Prostate gland (tissue), 2 donors: ENCODE results near the gene SMIM5.

Experiments
- POLR2A ChIP-seq: fragments of 450-650 bp; IDR thresholded peaks from one replicate; pipeline ENCODE4 v1.6.1; 2016; ENCODE audit warnings: antibody characterized with exemption, mild to moderate bottlenecking
- POLR2AphosphoS5 ChIP-seq: sonication (generic); formaldehyde crosslinking; IDR thresholded peaks from one replicate; pipeline ENCODE4 v1.6.1; 2017; ENCODE audit warnings: antibody characterized with exemption
- TF ChIP-seq, protein P1 (sequence below), 4 experiments: fragments of 200-600 bp in 2 of 4; fragments of 450-650 bp in 2 of 4; sonication (generic) in 2 of 4; IDR thresholded peaks; 1 replicate in 3 of 4; 2 replicates in 1 of 4; pipeline ENCODE4 v1.5.1; 2016 to 2019; ENCODE audit warnings: antibody characterized with exemption in 4 of 4, mild to moderate bottlenecking in 2 of 4, moderate library complexity in 2 of 4

DNA sequence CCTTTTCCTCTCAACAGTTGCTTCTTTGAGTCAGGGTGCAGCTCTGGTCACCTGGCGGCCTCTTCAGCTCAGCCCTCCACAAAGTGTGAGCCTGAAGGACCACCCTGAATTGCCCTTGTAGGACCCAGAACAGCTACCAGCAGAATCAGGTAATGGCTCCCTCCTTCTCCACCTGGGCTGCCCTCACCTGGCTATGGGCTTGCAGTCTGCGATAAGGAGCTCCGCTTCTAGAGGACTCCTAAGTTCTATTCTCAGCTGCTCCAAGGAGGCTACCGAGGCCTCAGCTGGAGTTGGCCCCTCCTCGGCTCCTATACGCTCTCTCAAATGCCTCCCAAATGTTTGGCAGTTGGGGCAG, 13.4 kb downstream of the SMIM5 start:
- TF ChIP-seq, protein P1, sequence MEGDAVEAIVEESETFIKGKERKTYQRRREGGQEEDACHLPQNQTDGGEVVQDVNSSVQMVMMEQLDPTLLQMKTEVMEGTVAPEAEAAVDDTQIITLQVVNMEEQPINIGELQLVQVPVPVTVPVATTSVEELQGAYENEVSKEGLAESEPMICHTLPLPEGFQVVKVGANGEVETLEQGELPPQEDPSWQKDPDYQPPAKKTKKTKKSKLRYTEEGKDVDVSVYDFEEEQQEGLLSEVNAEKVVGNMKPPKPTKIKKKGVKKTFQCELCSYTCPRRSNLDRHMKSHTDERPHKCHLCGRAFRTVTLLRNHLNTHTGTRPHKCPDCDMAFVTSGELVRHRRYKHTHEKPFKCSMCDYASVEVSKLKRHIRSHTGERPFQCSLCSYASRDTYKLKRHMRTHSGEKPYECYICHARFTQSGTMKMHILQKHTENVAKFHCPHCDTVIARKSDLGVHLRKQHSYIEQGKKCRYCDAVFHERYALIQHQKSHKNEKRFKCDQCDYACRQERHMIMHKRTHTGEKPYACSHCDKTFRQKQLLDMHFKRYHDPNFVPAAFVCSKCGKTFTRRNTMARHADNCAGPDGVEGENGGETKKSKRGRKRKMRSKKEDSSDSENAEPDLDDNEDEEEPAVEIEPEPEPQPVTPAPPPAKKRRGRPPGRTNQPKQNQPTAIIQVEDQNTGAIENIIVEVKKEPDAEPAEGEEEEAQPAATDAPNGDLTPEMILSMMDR (IDR thresholded peaks at IDR 0.05), result no peak
- TF ChIP-seq POLR2AphosphoS5 (no peak), POLR2A (no peak)
